Endothelial cell of umbilical vein (primary cell): Measurements from ENCODE around the gene CMIP. TPM values are rescaled to one million over a fixed set of nuclear protein-coding genes. Genes with fewer than 3 reads are reported as not detected.

ENCODE experiments used
- BruUV-seq: library from RNA; stranded (reverse); fragments of 400-500 nt; replicated peaks from 2 replicates; lab custom pipeline; 2021; lab: Mats Ljungman, UMichigan
- CTCF ChIA-PET: fragments of 300-600, 350-600 bp; sonication (Branson Sonifier 250); formaldehyde crosslinking; loops from one replicate; lab custom pipeline; 2021; ENCODE audit warnings: antibody characterized with exemption, inconsistent platforms; lab: Charles Lee
- POLR2A ChIA-PET: fragments of 300-600, 350-600 bp; sonication (Branson Sonifier 250); formaldehyde crosslinking; loops from one replicate; lab custom pipeline; 2021; ENCODE audit warnings: antibody characterized with exemption, inconsistent platforms; lab: Charles Lee
- DNase-seq: peaks from one replicate; pipeline ENCODE4 v3.0.0-alpha.2; 2011; ENCODE audit warnings: low read depth, low spot score
- FAIRE-seq: peaks from 2 replicates; lab custom pipeline; 2011; peaks lifted over from hg19 to GRCh38; lab: Jason Lieb, UNC
- H2AFZ ChIP-seq: 2 replicates; pipeline ENCODE4 v1.6.0; 2012; ENCODE audit warnings: low read depth, low read length, control low read depth, inconsistent platforms
- H3K27ac ChIP-seq: 2 replicates; pipeline ENCODE4 v1.5.1; 2011; ENCODE audit warnings: low read depth, mild to moderate bottlenecking, control low read depth, low read length, moderate library complexity; ENCODE audit not compliant: insufficient read depth
- H3K27me3 ChIP-seq, 2 experiments: 2 replicates each; pipeline versions ENCODE4 v1.6.0 to v1.6.1; 2011; ENCODE audit warnings: low read length in 2 of 2, mixed read lengths in 1 of 2; ENCODE audit not compliant: control insufficient read depth in 2 of 2, insufficient read depth in 2 of 2
- H3K36me3 ChIP-seq, 2 experiments: 2 replicates in 1 of 2; 3 replicates in 1 of 2; pipeline ENCODE4 v1.5.1; 2011; ENCODE audit warnings: low read length in 2 of 2, mild to moderate bottlenecking in 1 of 2, moderate library complexity in 1 of 2; ENCODE audit not compliant: control insufficient read depth in 2 of 2, insufficient read depth in 2 of 2; ENCODE audit errors: extremely low read depth in 1 of 2
- H3K4me1 ChIP-seq: 3 replicates; pipeline ENCODE4 v1.5.1; 2011; ENCODE audit warnings: mild to moderate bottlenecking, low read length; ENCODE audit not compliant: control insufficient read depth, insufficient read depth; ENCODE audit errors: extremely low read depth
- H3K4me2 ChIP-seq: 2 replicates; pipeline ENCODE4 v1.6.1; 2011; ENCODE audit warnings: low read length, control low read depth, mixed read lengths; ENCODE audit not compliant: insufficient read depth
- H3K4me3 ChIP-seq, 3 experiments: fragments of 200-600 bp in 1 of 3; sonication (generic), shearing (Covaris generic) in 1 of 3; replicated peaks in 1 of 3; 2 replicates each; pipeline ENCODE4 v1.5.1; 2011 to 2016; ENCODE audit warnings: control low read depth in 3 of 3, low read length in 3 of 3, mild to moderate bottlenecking in 2 of 3, inconsistent platforms in 1 of 3, low read depth in 1 of 3, moderate library complexity in 1 of 3; ENCODE audit not compliant: insufficient read depth in 1 of 3
- H3K79me2 ChIP-seq: 2 replicates; pipeline ENCODE4 v1.6.0; 2012; ENCODE audit warnings: low read length, inconsistent platforms; ENCODE audit not compliant: control insufficient read depth, insufficient read depth
- H3K9ac ChIP-seq: replicated peaks from 2 replicates; pipeline ENCODE3; 2011; ENCODE audit warnings: low read length, control low read depth; ENCODE audit not compliant: insufficient read depth; ENCODE audit errors: extremely low read depth
- H3K9me1 ChIP-seq: replicated peaks from 3 replicates; pipeline ENCODE4 v1.6.0; 2011; ENCODE audit warnings: mild to moderate bottlenecking, low read length; ENCODE audit not compliant: control insufficient read depth, insufficient read depth; ENCODE audit errors: extremely low read depth
- H3K9me3 ChIP-seq: replicated peaks from 2 replicates; pipeline ENCODE4 v1.5.1; 2012; ENCODE audit warnings: low read length, inconsistent platforms; ENCODE audit not compliant: control insufficient read depth, insufficient read depth
- H4K20me1 ChIP-seq: replicated peaks from 2 replicates; pipeline ENCODE3; 2011; ENCODE audit warnings: mild to moderate bottlenecking, low read length; ENCODE audit not compliant: control insufficient read depth, insufficient read depth; ENCODE audit errors: extremely low read depth
- EZH2 ChIP-seq: IDR thresholded peaks from 2 replicates; pipeline ENCODE4 v1.6.1; 2012; ENCODE audit warnings: borderline replicate concordance, low read depth, mild to moderate bottlenecking, moderate library complexity, low read length, inconsistent platforms; ENCODE audit not compliant: severe bottlenecking
- FOS ChIP-seq: IDR thresholded peaks from 2 replicates; pipeline ENCODE4 v1.6.1; 2011; ENCODE audit warnings: mild to moderate bottlenecking, low read length, moderate library complexity, borderline replicate concordance; ENCODE audit not compliant: insufficient read depth
- GATA2 ChIP-seq: IDR thresholded peaks from 2 replicates; pipeline ENCODE4 v1.7.0; 2011; ENCODE audit warnings: low read depth, mild to moderate bottlenecking, moderate library complexity, mixed read lengths, low read length; ENCODE audit not compliant: insufficient read length, insufficient read depth
- JUN ChIP-seq: IDR thresholded peaks from 2 replicates; pipeline ENCODE4 v1.6.1; 2011; ENCODE audit warnings: borderline replicate concordance, low read depth; ENCODE audit not compliant: insufficient read length, insufficient read depth
- dilution Hi-C: fragments of 300-500 bp; cut with MboI; formaldehyde crosslinking; loops from one replicate; pipeline ENCODE4 v1.15.0; 2019; ENCODE audit warnings: low sequenced_read_pairs; ENCODE audit not compliant: extremely low pct_ligation_motif_present
- intact Hi-C: fragments of 100-400 bp; cut with micrococcal nuclease; formaldehyde crosslinking; loops from one replicate; pipeline ENCODE4 v1.10.0; 2022
- polyA plus RNA-seq, 4 experiments: library from polyadenylated mRNA; depleted of rRNA in 3 of 4; stranded (reverse) in 3 of 4; unstranded in 1 of 4; fragments of >200 nt; gene quantifications; 2 replicates each; pipeline versions ENCODE4 v1.2.1 to v1.2.3, GENCODE V29; 2011 to 2012; ENCODE audit warnings: missing spikeins in 1 of 4
- total RNA-seq: library from RNA; stranded (reverse); gene quantifications from 2 replicates; pipeline ENCODE4 v1.2.3, GENCODE V29; 2021
- TF ChIP-seq, protein P1 (sequence below), 2 donors: IDR thresholded peaks; 1 replicate in 1 of 2; 2 replicates in 1 of 2; pipeline ENCODE4 v1.5.1; 2011; ENCODE audit warnings: low read length in 2 of 2, mild to moderate bottlenecking in 2 of 2, moderate library complexity in 2 of 2, control low read depth in 1 of 2, inconsistent platforms in 1 of 2, low read depth in 1 of 2; ENCODE audit not compliant: insufficient read depth in 1 of 2; ENCODE audit errors: extremely low read depth in 1 of 2
- TF ChIP-seq, protein P2 (sequence below): IDR thresholded peaks from 2 replicates; pipeline ENCODE4 v1.6.1; 2011; ENCODE audit not compliant: insufficient read depth, insufficient read length

CMIP gene
- total and polyA plus RNA-seq, 2 donors (not counting 3 experiments of a cell fraction or from before 2014, with no cell fraction given): 29.0 to 101 TPM

DNA sequence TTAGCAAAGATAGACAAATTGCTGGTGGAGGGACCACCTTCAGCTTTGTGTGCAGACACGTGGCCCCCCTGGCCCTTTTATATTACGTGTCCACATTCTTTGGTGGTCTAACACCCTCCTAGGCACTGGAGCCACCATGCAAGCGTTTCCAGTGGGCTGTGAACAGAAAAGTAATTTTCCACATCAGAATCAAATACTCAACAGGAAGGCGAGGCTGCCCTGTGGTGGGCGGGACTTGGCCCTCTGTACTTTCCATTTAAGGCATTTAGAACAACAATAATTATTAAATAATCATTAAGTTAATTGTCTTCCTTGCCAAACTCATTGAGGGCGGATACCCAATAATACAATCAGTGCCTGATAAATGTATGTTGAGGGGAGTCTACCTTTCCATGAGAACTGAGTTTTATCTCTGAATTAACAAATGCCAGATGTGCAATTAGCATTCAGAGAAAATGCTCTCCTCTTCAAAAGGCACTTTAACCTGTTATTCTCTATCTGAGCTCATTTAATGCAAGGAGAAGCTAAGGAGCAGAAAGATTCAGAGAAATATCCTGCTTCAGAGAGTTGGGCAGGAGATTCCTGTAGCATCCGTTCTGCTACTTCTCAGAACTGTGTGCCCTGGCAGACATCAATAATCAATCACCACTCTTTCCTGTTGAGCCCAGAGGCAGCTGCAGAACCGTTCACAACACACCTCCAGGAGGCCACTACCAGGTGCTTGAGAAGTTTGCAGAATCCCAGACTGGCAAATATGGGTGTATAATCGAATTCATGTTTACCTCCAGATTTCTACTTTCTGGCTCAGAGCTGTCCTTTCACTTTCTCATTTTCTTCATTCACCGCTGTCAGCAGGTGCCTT is 109.4 kb downstream of the CMIP start:
- CTCF ChIA-PET: interaction anchor here (1.0 to 1.5 kb wide), 3 partner anchors 27 to 81 kb away, joined by 3 to 4 read pairs (median 4); no protein-coding TSS in a partner anchor

More for the DNA sequence above, 109.4 kb downstream of the CMIP start:
- no peak overlapping the region for H3K4me3 ChIP-seq
- TF ChIP-seq JUN: no peak
- TF ChIP-seq, protein P1, sequence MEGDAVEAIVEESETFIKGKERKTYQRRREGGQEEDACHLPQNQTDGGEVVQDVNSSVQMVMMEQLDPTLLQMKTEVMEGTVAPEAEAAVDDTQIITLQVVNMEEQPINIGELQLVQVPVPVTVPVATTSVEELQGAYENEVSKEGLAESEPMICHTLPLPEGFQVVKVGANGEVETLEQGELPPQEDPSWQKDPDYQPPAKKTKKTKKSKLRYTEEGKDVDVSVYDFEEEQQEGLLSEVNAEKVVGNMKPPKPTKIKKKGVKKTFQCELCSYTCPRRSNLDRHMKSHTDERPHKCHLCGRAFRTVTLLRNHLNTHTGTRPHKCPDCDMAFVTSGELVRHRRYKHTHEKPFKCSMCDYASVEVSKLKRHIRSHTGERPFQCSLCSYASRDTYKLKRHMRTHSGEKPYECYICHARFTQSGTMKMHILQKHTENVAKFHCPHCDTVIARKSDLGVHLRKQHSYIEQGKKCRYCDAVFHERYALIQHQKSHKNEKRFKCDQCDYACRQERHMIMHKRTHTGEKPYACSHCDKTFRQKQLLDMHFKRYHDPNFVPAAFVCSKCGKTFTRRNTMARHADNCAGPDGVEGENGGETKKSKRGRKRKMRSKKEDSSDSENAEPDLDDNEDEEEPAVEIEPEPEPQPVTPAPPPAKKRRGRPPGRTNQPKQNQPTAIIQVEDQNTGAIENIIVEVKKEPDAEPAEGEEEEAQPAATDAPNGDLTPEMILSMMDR (IDR thresholded peaks at IDR 0.05; ENCODE audit: extremely low read depth in 1 of 2, insufficient read depth in 1 of 2, low read depth in 1 of 2, low read length in 2 of 2): no peak
- TF ChIP-seq GATA2: no peak
- TF ChIP-seq FOS: no peak
- TF ChIP-seq, protein P2, sequence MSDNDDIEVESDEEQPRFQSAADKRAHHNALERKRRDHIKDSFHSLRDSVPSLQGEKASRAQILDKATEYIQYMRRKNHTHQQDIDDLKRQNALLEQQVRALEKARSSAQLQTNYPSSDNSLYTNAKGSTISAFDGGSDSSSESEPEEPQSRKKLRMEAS: no peak
- TF ChIP-seq EZH2: no peak
- H3K9me3 ChIP-seq: no peaks in the 10 kb centered on the region
- intact Hi-C loops: loop anchor here (1.0 to 5.0 kb wide), 5 partner anchors 11 to 147 kb away; no protein-coding TSS in a partner anchor
- peak overlapping the region; percentile 12 for H3K4me2 ChIP-seq
- no TSS peak for BruUV-seq
- H3K9me1 ChIP-seq: no peaks in the 10 kb centered on the region
- H3K27ac ChIP-seq: peak overlapping the region; percentile 87
- no peak overlapping the region for H2AFZ ChIP-seq
- FAIRE-seq (peak; percentile 49), DNase-seq (peak; percentile 65)
- H3K27me3 ChIP-seq: no peaks in the 10 kb centered on the region
- H3K79me2 ChIP-seq: peaks cover 45% of the 10 kb centered on the region
- H3K9ac ChIP-seq: no peak overlapping the region
- dilution Hi-C loops: no loop called here
- peaks cover 46% of the 10 kb centered on the region for H3K4me1 ChIP-seq
- peaks cover 0 to 2% of the 10 kb centered on the region in 2 experiments for H3K36me3 ChIP-seq
- no peaks in the 10 kb centered on the region for H4K20me1 ChIP-seq
- POLR2A ChIA-PET: no interaction called here
